GM13977 (cell line): ENCODE data around the gene IRF5.

Experiments
- DNase-seq: peaks from one replicate; pipeline ENCODE4 v3.0.0; 2012; ENCODE audit warnings: low spot score
- CTCF ChIP-seq: IDR thresholded peaks from 2 replicates; pipeline ENCODE4 v1.5.1; 2012; ENCODE audit warnings: mild to moderate bottlenecking, control low read depth; ENCODE audit not compliant: insufficient read depth; ENCODE audit errors: extremely low read depth, missing control alignments
- in situ Hi-C: fragments of 300-500 bp; cut with MboI; formaldehyde crosslinking; loops from one replicate; pipeline ENCODE4 v1.12.0; 2022; ENCODE audit warnings: low sequenced_read_pairs, low pct_unique_long_range_greater_than_20kb, mixed read lengths, inconsistent platforms; ENCODE audit not compliant: unreplicated experiment

Gene IRF5

GRCh38 chr7:128963327-128963757 lies 25.6 kb downstream of the IRF5 start:
- TF ChIP-seq CTCF = no peak
- in situ Hi-C loops = no loop called here
- peak; percentile 70 for DNase-seq

GRCh38 chr7:128968624-128969023 lies 30.9 kb downstream of the IRF5 start:
- in situ Hi-C loops = no loop called here
- DNase-seq = no peak
- TF ChIP-seq CTCF = no peak

- in situ Hi-C loops = no loop called here
- DNase-seq = no peak
- no peak for TF ChIP-seq CTCF
Measured at GRCh38 chr7:128974241-128974934, 36.7 kb downstream of the IRF5 start.

- in situ Hi-C loops = no loop called here
- no peak for TF ChIP-seq CTCF
- DNase-seq = no peak
Measured at GRCh38 chr7:128982105-128982504, 44.4 kb downstream of the IRF5 start.

- TF ChIP-seq CTCF = no peak
- in situ Hi-C loops = no loop called here
- DNase-seq = no peak
Measured at GRCh38 chr7:128985660-128986059, 47.9 kb downstream of the IRF5 start.

- in situ Hi-C loops = no loop called here
- no peak for TF ChIP-seq CTCF
- DNase-seq = no peak
Measured at GRCh38 chr7:128986609-128987008, 48.9 kb downstream of the IRF5 start.

GRCh38 chr7:128988372-128988771 lies 50.6 kb downstream of the IRF5 start:
- in situ Hi-C loops = no loop called here
- TF ChIP-seq CTCF = no peak
- no peak for DNase-seq
